Lower lobe of right lung (tissue), 2 donors: ENCODE data around the gene CLEC2B. TPM values are rescaled to one million over a fixed set of nuclear protein-coding genes. Genes with fewer than 3 reads are reported as not detected.

ENCODE experiments used
- ATAC-seq, 2 donors: fragments of 200-7000 bp; cut with Tn5 transposase; one replicate each; pipeline ENCODE4 v1.9.1; 2020 to 2022; ENCODE audit warnings: mild to moderate bottlenecking in 2 of 2, moderate library complexity in 2 of 2
- DNase-seq: peaks from one replicate; pipeline ENCODE4 v3.0.0-alpha.2; 2020
- H3K27ac ChIP-seq: fragments of 200-600 bp; one replicate; pipeline ENCODE4 v1.8.0; 2022
- H3K27me3 ChIP-seq: fragments of 200-600 bp; one replicate; pipeline ENCODE4 v1.8.0; 2022; ENCODE audit warnings: low read depth
- H3K36me3 ChIP-seq: fragments of 200-600 bp; one replicate; pipeline ENCODE4 v1.8.0; 2022; ENCODE audit warnings: mild to moderate bottlenecking
- H3K4me1 ChIP-seq: fragments of 200-600 bp; one replicate; pipeline ENCODE4 v1.8.0; 2022
- H3K4me3 ChIP-seq: fragments of 200-600 bp; one replicate; pipeline ENCODE4 v1.8.0; 2022; ENCODE audit warnings: mild to moderate bottlenecking
- H3K9me3 ChIP-seq: fragments of 200-600 bp; one replicate; pipeline ENCODE4 v1.8.0; 2022
- CTCF ChIP-seq: fragments of 200-600 bp; IDR thresholded peaks from one replicate; pipeline ENCODE4 v1.8.0; 2022; ENCODE audit warnings: antibody characterized with exemption, mild to moderate bottlenecking
- intact Hi-C: fragments of 100-400 bp; cut with DNase I; formaldehyde crosslinking; loops from one replicate; pipeline ENCODE4 v1.11.0; 2022
- total RNA-seq: library from RNA; stranded (reverse); fragmentation: NEBNext Ultra II Directional; extraction: Animal tissue kit (Norgen Biotek cat#: 25700); gene quantifications from one replicate; pipeline ENCODE4 v1.2.1, GENCODE V29; 2021
- donor health status: DM: no; HTN: yes; CAD: no; lungs with severe emphysema.

CLEC2B gene
- total RNA-seq, 1 donor from 2014 or later = 24.8 TPM

- DNase-seq (no peak), ATAC-seq (no peak)
- H3K4me1 ChIP-seq = peaks cover 13% of the 10 kb centered on the region
- H3K4me3 ChIP-seq = no peak overlapping the region
- H3K27ac ChIP-seq = no peak overlapping the region
- no peak for TF ChIP-seq CTCF
- H3K27me3 ChIP-seq = no peaks in the 10 kb centered on the region
- intact Hi-C loops = no loop called here
- peaks cover 32% of the 10 kb centered on the region for H3K36me3 ChIP-seq
- no peaks in the 10 kb centered on the region for H3K9me3 ChIP-seq
Observed at GRCh38 chr12:9858135-9858534, 11.0 kb downstream of the CLEC2B start.

GRCh38 chr12:9856894-9857293, 12.3 kb downstream of the CLEC2B start:
- Histone ChIP-seq H3K36me3 (peaks cover 43% of the 10 kb centered on the region), H3K4me3 (no peak overlapping the region), H3K27me3 (no peaks in the 10 kb centered on the region), H3K27ac (peak overlapping the region; percentile 32), H3K9me3 (no peaks in the 10 kb centered on the region), H3K4me1 (peaks cover 13% of the 10 kb centered on the region)
- no peak for TF ChIP-seq CTCF
- no peak for DNase-seq
- intact Hi-C loops = no loop called here
- ATAC-seq = no peak

- Histone ChIP-seq H3K9me3 (no peaks in the 10 kb centered on the region), H3K4me1 (peaks cover 13% of the 10 kb centered on the region), H3K4me3 (no peak overlapping the region), H3K27me3 (no peaks in the 10 kb centered on the region), H3K27ac (peak overlapping the region; percentile 32), H3K36me3 (peaks cover 48% of the 10 kb centered on the region)
- TF ChIP-seq CTCF = no peak
- DNase-seq (no peak), ATAC-seq (peak in 1 of 2 donors; percentile 52)
- intact Hi-C loops = no loop called here
Observed at GRCh38 chr12:9856151-9856550, 13.0 kb downstream of the CLEC2B start.

- no peak for DNase-seq
- peaks cover 44% of the 10 kb centered on the region for H3K36me3 ChIP-seq
- intact Hi-C loops = no loop called here
Observed at GRCh38 chr12:9851927-9852326, 17.2 kb downstream of the CLEC2B start.

GRCh38 chr12:9851050-9851449, 18.1 kb downstream of the CLEC2B start:
- ATAC-seq = no peak

More at GRCh38 chr12:9851927-9852326, 17.2 kb downstream of the CLEC2B start:
- H3K9me3 ChIP-seq = peaks cover 14% of the 10 kb centered on the region
- no peak overlapping the region for H3K27ac ChIP-seq
- no peak for TF ChIP-seq CTCF
- H3K4me3 ChIP-seq = no peak overlapping the region
- H3K4me1 ChIP-seq = no peaks in the 10 kb centered on the region
- ATAC-seq = no peak
- H3K27me3 ChIP-seq = no peaks in the 10 kb centered on the region

More at GRCh38 chr12:9851050-9851449, 18.1 kb downstream of the CLEC2B start:
- no peaks in the 10 kb centered on the region for H3K4me1 ChIP-seq
- peaks cover 14% of the 10 kb centered on the region for H3K9me3 ChIP-seq
- no peak for DNase-seq
- H3K27me3 ChIP-seq = no peaks in the 10 kb centered on the region
- H3K36me3 ChIP-seq = peaks cover 35% of the 10 kb centered on the region
- intact Hi-C loops = no loop called here
- TF ChIP-seq CTCF = no peak
- no peak overlapping the region for H3K27ac ChIP-seq
- no peak overlapping the region for H3K4me3 ChIP-seq
